Esophagus squamous epithelium (tissue), 4 donors: ENCODE results near the gene LARP4.
"Not testable (repeated sequence)": the region's sequence is repeated elsewhere in the genome, so short reads cannot be mapped to it uniquely, and the experiment has no call there.

Source experiments
- POLR2A ChIP-seq, 4 donors: fragments of 450-650 bp; IDR thresholded peaks; one replicate each; pipeline ENCODE4 v1.6.1; 2017; ENCODE audit warnings: antibody characterized with exemption in 4 of 4, mild to moderate bottlenecking in 4 of 4, moderate library complexity in 3 of 4
- TF ChIP-seq, protein P1 (sequence below), 6 experiments: fragments of 450-650 bp in 4 of 6; fragments of 200-600 bp in 2 of 6; sonication (generic) in 2 of 6; IDR thresholded peaks; one replicate each; pipeline ENCODE4 v1.5.1; 2016 to 2019; ENCODE audit warnings: antibody characterized with exemption in 6 of 6, mild to moderate bottlenecking in 4 of 6, moderate library complexity in 4 of 6

DNA sequence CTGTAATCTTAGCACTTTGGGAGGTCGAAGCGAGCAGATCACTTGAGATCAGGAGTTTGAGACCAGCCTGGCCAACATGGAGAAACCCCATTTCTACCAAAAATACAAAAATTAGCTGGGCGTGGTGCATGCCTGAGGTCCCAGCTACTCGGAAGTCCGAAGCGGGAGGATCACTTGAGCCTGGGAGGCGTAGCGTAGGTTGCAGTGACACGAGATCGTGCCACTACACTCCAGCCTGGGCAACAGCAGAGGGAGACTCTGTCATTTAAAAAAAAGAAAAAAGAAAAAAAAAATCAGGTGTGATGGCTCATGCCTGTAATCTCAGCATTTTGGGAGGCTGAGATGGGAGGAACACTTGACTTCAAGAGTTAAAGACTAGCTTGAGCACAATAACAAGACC lies 11.9 kb upstream of the LARP4 start:
- TF ChIP-seq, protein P1, sequence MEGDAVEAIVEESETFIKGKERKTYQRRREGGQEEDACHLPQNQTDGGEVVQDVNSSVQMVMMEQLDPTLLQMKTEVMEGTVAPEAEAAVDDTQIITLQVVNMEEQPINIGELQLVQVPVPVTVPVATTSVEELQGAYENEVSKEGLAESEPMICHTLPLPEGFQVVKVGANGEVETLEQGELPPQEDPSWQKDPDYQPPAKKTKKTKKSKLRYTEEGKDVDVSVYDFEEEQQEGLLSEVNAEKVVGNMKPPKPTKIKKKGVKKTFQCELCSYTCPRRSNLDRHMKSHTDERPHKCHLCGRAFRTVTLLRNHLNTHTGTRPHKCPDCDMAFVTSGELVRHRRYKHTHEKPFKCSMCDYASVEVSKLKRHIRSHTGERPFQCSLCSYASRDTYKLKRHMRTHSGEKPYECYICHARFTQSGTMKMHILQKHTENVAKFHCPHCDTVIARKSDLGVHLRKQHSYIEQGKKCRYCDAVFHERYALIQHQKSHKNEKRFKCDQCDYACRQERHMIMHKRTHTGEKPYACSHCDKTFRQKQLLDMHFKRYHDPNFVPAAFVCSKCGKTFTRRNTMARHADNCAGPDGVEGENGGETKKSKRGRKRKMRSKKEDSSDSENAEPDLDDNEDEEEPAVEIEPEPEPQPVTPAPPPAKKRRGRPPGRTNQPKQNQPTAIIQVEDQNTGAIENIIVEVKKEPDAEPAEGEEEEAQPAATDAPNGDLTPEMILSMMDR (IDR thresholded peaks at IDR 0.05): not testable (repeated sequence)
- not testable (repeated sequence) for TF ChIP-seq POLR2A (IDR thresholded peaks at IDR 0.05)
